DMS153 (cell line): ENCODE measurements around the gene PRELP.
"Not testable (repeated sequence)": the region's sequence is repeated elsewhere in the genome, so short reads cannot be mapped to it uniquely, and the experiment has no call there.

Experiments
- DNase-seq: peaks from one replicate; lab custom pipeline; 2025; lab: John Stamatoyannopoulos, UW

PRELP gene

GRCh38 chr1:203475012-203475981 lies at the start of gene PRELP:
Gene PRELP (plus strand): TSS chr1:203475806. CDS start chr1:203483185, 7,379 bp downstream.
- peak; percentile 78 for DNase-seq

- DNase-seq, result no peak
Observed at GRCh38 chr1:203426366-203426765, 49.2 kb upstream of the PRELP start.

GRCh38 chr1:203426870-203427269 lies 48.7 kb upstream of the PRELP start:
- peak; percentile 36 for DNase-seq

- no peak for DNase-seq
Observed at GRCh38 chr1:203427451-203427850, 48.2 kb upstream of the PRELP start.

- peak; percentile 90 for DNase-seq
Observed at GRCh38 chr1:203428981-203429599, 46.5 kb upstream of the PRELP start.

- no peak for DNase-seq
Observed at GRCh38 chr1:203435615-203436014, 40.0 kb upstream of the PRELP start.

- DNase-seq, result no peak
Observed at GRCh38 chr1:203437696-203438315, 37.8 kb upstream of the PRELP start.

GRCh38 chr1:203439131-203439730 lies 36.4 kb upstream of the PRELP start:
- no peak for DNase-seq

GRCh38 chr1:203440771-203441170 lies 34.8 kb upstream of the PRELP start:
- DNase-seq, result peak; percentile 58

GRCh38 chr1:203441766-203442165 lies 33.8 kb upstream of the PRELP start:
- DNase-seq, result no peak

- DNase-seq, result no peak
Observed at GRCh38 chr1:203442821-203443220, 32.8 kb upstream of the PRELP start.

GRCh38 chr1:203443296-203443695 lies 32.3 kb upstream of the PRELP start:
- DNase-seq, result no peak

- no peak for DNase-seq
Observed at GRCh38 chr1:203444171-203444576, 31.4 kb upstream of the PRELP start.

GRCh38 chr1:203447151-203447550 lies 28.5 kb upstream of the PRELP start:
- no peak for DNase-seq

- DNase-seq, result not testable (repeated sequence)
Observed at GRCh38 chr1:203447598-203447997, 28.0 kb upstream of the PRELP start.

GRCh38 chr1:203448521-203449061 lies 27.0 kb upstream of the PRELP start:
- DNase-seq, result no peak

GRCh38 chr1:203450001-203450400 lies 25.6 kb upstream of the PRELP start:
- no peak for DNase-seq

GRCh38 chr1:203450479-203451149 lies 25.0 kb upstream of the PRELP start:
- DNase-seq, result no peak

GRCh38 chr1:203451836-203452784 lies 23.5 kb upstream of the PRELP start:
- no peak for DNase-seq

GRCh38 chr1:203453016-203453415 lies 22.6 kb upstream of the PRELP start:
- no peak for DNase-seq
